ENCODE results near the gene SCP2.

DNA sequence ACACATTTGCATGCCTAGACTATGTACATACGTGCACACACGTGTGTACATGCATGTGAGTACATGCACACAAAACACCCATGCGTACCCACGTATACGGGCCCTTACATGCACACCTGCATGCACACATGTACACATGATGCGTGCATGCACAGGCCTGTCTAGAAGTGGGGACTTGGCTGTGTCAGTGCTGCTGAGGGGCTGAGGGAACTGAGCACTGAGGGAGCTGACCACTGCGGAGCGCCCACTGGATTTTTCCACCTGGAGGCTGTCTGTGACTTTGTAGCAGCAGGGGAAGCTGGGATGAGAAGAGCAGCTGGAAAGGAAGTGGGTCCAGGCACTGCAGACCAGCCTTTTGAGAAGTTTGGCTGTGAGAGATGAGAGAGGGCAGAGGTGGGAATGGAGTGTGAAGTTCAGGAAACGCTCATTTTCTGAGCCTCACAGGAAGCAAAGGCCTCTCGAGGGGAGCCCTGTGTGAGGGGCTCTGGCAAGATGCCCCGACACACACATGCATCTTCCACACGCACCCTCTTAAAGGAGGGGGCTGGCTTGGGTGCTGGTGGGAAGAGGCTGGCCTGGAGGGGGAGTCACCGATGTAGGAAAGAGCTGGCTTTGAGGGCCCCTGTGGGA is 155.9 kb downstream of the SCP2 start:
- TF ChIP-seq MAX (IDR thresholded peaks at IDR 0.05; ENCODE audit: low read depth) (no peak), ELF1 (IDR thresholded peaks at IDR 0.05) (no peak), FOSL2 (IDR thresholded peaks at IDR 0.05; ENCODE audit: borderline replicate concordance, low read depth) (no peak), POLR2AphosphoS5 (IDR thresholded peaks at IDR 0.05; ENCODE audit: low read depth, low read length) (no peak), CTCF (IDR thresholded peaks at IDR 0.05) (no peak), GABPA (IDR thresholded peaks at IDR 0.05; ENCODE audit: low read depth) (no peak), JUND (IDR thresholded peaks at IDR 0.05) (no peak), GATA2 (CRISPR knock-in tag; IDR thresholded peaks at IDR 0.05) (no peak), REST (IDR thresholded peaks at IDR 0.05; ENCODE audit: low read depth, low read length) (no peak), NFIC (IDR thresholded peaks at IDR 0.05; ENCODE audit: borderline replicate concordance) (no peak), MEF2A (IDR thresholded peaks at IDR 0.05; ENCODE audit: borderline replicate concordance, low read depth) (no peak), TEAD4 (IDR thresholded peaks at IDR 0.05; ENCODE audit: borderline replicate concordance, insufficient read depth) (no peak), EP300 (IDR thresholded peaks at IDR 0.05; ENCODE audit: borderline replicate concordance in 1 of 2, low read depth in 1 of 2, low read length in 1 of 2) (no peak)

Measured in SK-N-SH (cell line).